ENCODE measurements around the gene KANSL2. TPM values are rescaled to one million over a fixed set of nuclear protein-coding genes. Genes with fewer than 3 reads are reported as not detected.

KANSL2 gene
- total and polyA plus RNA-seq, 2 experiments from 2014 or later = 29.3 to 92.5 TPM

DNA sequence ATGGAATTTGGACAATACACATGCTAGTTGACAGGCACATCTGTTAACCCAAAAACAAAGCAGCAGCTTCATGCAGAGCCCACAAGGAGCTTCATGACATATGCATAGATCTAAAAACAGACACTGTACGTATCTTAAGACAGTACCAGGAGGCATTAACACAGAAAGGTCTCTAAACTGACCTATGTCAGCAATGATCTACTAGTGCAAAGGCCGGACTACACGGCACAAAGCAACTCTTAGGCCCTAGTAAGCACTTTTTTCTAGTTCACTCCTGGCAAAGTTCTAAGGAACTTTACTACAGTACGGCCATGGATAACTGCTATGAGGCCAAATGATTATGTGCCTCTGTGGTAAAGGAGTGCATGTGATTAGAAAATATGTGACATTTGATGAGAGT lies 8.4 kb upstream of the KANSL2 start (continued):
- TF ChIP-seq, protein P1, sequence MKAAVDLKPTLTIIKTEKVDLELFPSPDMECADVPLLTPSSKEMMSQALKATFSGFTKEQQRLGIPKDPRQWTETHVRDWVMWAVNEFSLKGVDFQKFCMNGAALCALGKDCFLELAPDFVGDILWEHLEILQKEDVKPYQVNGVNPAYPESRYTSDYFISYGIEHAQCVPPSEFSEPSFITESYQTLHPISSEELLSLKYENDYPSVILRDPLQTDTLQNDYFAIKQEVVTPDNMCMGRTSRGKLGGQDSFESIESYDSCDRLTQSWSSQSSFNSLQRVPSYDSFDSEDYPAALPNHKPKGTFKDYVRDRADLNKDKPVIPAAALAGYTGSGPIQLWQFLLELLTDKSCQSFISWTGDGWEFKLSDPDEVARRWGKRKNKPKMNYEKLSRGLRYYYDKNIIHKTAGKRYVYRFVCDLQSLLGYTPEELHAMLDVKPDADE (IDR thresholded peaks at IDR 0.05) = no peak

DNA sequence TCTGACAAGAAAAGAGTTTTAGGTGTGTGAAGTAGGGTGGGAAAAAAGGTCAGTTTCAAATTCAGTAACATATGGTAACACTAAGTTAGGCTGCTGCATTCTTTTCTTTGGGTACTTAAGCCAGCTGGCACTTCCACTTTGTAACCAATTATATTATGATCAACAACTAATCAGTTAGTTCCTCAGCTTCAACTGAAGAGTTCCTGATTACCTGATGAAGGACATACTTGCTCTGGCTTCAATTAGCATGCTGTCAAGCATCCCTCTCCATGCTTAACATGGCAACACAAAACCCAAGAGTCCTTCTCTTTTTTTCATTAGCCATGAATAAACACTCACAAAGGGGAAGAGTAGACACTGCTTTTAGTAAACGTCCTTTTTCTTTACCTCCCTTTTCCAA lies 6.8 kb upstream of the KANSL2 start:
- peaks cover 2% of the 10 kb centered on the region for H3K27me3 Mint-ChIP-seq (ENCODE audit: insufficient read depth, low read depth, poor library complexity)
- H3K4me3 Mint-ChIP-seq = no peak overlapping the region
- Histone ChIP-seq H4K20me1 (replicated peaks; ENCODE audit: insufficient read depth) (peaks cover 14% of the 10 kb centered on the region), H3K27me3 (ENCODE audit: insufficient read depth) (no peaks in the 10 kb centered on the region), H3K36me3 (ENCODE audit: insufficient read depth) (peaks cover 15% of the 10 kb centered on the region), H3K4me2 (no peak overlapping the region), H3K4me1 (ENCODE audit: insufficient read depth) (no peaks in the 10 kb centered on the region), H3F3A (replicated peaks; ENCODE audit: low read depth) (no peaks in the 10 kb centered on the region), H3K4me3 (no peak overlapping the region), H3K9me2 (ENCODE audit: insufficient read depth) (no peaks in the 10 kb centered on the region), H3K27ac (ENCODE audit: low read depth) (no peak overlapping the region), H3K79me2 (replicated peaks; ENCODE audit: insufficient read depth) (peaks cover 22% of the 10 kb centered on the region), H2AFZ (no peak overlapping the region)
- no peak overlapping the region for H3K27ac Mint-ChIP-seq
- no peaks in the 10 kb centered on the region for H3K9me3 Mint-ChIP-seq
- DNase-seq (ENCODE audit: low spot score) (no peak), ATAC-seq (no peak)
- TF ChIP-seq, protein P2, sequence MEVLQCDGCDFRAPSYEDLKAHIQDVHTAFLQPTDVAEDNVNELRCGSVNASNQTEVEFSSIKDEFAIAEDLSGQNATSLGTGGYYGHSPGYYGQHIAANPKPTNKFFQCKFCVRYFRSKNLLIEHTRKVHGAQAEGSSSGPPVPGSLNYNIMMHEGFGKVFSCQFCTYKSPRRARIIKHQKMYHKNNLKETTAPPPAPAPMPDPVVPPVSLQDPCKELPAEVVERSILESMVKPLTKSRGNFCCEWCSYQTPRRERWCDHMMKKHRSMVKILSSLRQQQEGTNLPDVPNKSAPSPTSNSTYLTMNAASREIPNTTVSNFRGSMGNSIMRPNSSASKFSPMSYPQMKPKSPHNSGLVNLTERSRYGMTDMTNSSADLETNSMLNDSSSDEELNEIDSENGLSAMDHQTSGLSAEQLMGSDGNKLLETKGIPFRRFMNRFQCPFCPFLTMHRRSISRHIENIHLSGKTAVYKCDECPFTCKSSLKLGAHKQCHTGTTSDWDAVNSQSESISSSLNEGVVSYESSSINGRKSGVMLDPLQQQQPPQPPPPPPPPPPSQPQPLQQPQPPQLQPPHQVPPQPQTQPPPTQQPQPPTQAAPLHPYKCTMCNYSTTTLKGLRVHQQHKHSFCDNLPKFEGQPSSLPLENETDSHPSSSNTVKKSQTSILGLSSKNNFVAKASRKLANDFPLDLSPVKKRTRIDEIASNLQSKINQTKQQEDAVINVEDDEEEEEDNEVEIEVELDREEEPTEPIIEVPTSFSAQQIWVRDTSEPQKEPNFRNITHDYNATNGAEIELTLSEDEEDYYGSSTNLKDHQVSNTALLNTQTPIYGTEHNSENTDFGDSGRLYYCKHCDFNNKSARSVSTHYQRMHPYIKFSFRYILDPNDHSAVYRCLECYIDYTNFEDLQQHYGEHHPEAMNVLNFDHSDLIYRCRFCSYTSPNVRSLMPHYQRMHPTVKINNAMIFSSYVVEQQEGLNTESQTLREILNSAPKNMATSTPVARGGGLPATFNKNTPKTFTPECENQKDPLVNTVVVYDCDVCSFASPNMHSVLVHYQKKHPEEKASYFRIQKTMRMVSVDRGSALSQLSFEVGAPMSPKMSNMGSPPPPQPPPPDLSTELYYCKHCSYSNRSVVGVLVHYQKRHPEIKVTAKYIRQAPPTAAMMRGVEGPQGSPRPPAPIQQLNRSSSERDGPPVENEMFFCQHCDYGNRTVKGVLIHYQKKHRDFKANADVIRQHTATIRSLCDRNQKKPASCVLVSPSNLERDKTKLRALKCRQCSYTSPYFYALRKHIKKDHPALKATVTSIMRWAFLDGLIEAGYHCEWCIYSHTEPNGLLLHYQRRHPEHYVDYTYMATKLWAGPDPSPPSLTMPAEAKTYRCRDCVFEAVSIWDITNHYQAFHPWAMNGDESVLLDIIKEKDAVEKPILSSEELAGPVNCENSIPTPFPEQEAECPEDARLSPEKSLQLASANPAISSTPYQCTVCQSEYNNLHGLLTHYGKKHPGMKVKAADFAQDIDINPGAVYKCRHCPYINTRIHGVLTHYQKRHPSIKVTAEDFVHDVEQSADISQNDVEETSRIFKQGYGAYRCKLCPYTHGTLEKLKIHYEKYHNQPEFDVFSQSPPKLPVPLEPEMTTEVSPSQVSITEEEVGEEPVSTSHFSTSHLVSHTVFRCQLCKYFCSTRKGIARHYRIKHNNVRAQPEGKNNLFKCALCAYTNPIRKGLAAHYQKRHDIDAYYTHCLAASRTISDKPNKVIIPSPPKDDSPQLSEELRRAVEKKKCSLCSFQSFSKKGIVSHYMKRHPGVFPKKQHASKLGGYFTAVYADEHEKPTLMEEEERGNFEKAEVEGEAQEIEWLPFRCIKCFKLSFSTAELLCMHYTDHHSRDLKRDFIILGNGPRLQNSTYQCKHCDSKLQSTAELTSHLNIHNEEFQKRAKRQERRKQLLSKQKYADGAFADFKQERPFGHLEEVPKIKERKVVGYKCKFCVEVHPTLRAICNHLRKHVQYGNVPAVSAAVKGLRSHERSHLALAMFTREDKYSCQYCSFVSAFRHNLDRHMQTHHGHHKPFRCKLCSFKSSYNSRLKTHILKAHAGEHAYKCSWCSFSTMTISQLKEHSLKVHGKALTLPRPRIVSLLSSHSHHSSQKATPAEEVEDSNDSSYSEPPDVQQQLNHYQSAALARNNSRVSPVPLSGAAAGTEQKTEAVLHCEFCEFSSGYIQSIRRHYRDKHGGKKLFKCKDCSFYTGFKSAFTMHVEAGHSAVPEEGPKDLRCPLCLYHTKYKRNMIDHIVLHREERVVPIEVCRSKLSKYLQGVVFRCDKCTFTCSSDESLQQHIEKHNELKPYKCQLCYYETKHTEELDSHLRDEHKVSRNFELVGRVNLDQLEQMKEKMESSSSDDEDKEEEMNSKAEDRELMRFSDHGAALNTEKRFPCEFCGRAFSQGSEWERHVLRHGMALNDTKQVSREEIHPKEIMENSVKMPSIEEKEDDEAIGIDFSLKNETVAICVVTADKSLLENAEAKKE (CRISPR knock-in tag; IDR thresholded peaks at IDR 0.05) = no peak
- TF ChIP-seq STAT1 (IDR thresholded peaks at IDR 0.05; ENCODE audit: unreplicated experiment) (no peak), EZH2 (IDR thresholded peaks at IDR 0.05; ENCODE audit: low read depth, unreplicated experiment) (no peak), ZNF331 (CRISPR knock-in tag; IDR thresholded peaks at IDR 0.05; ENCODE audit: low read depth) (no peak), JUNB (IDR thresholded peaks at IDR 0.05; ENCODE audit: unreplicated experiment) (no peak), CREB1 (CRISPR knock-in tag; IDR thresholded peaks at IDR 0.05; ENCODE audit: low read depth) (no peak), EZH2phosphoT487 (IDR thresholded peaks at IDR 0.05; ENCODE audit: unreplicated experiment) (no peak), ZNF114 (CRISPR knock-in tag; IDR thresholded peaks at IDR 0.05) (no peak)
- peaks cover 34% of the 10 kb centered on the region for H3K36me3 Mint-ChIP-seq (ENCODE audit: low read depth)
- no peaks in the 10 kb centered on the region for H3K4me1 Mint-ChIP-seq
